ENCODE results near the gene DUXA.
A peak's percentile ranks its signal among the peaks of the same experiment; 100 is the strongest.
"Not testable (repeated sequence)": the region's sequence is repeated elsewhere in the genome, so short reads cannot be mapped to it uniquely, and the experiment has no call there.

Gene DUXA

DNA sequence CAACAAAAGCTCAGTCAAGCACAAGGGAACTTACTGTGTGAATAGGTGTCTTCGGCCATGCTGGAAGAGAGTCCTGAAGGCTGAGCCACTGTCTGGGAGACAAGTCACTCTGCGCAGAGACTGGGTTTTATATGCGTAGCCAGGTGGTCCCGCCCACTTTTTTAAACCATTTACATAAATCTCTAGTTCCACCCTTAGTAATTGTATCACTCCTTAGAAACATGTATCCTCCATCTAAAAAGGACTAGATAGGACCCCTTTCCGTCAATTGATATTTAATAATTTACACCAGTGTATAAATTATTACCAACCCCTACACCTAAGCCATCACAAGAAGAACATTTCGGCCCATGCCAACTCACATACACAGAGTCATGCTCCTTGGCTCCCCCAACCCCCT, at the start of gene DUXA:
TSS of gene DUXA (minus strand) at position 101 of the 400 bp plus-strand sequence. CDS start at position 59, 42 bp downstream.
- Histone ChIP-seq H3K9ac (ENCODE audit: low read length in 5 of 5) (no peak within 1 kb of the TSS), H3K4me1 (ENCODE audit: control insufficient read depth in 5 of 5, insufficient read depth in 5 of 5, low read length in 5 of 5) (peaks cover 0 to 10% (median 6%) of the 10 kb centered on the region in 5 donors), H3K27ac (ENCODE audit: low read depth, low read length) (no peak within 1 kb of the TSS), H3K9me3 (ENCODE audit: control insufficient read depth in 5 of 5, low read length in 5 of 5) (no peaks in the 10 kb centered on the region), H3K4me3 (ENCODE audit: low read depth in 1 of 5, low read length in 5 of 5) (no peak within 1 kb of the TSS), H3K27me3 (ENCODE audit: control insufficient read depth in 5 of 5, insufficient read depth in 4 of 5, low read length in 5 of 5) (no peaks in the 10 kb centered on the region), H3K36me3 (ENCODE audit: control insufficient read depth in 5 of 5, insufficient read depth in 5 of 5, low read length in 5 of 5) (no peaks in the 10 kb centered on the region)

DNA sequence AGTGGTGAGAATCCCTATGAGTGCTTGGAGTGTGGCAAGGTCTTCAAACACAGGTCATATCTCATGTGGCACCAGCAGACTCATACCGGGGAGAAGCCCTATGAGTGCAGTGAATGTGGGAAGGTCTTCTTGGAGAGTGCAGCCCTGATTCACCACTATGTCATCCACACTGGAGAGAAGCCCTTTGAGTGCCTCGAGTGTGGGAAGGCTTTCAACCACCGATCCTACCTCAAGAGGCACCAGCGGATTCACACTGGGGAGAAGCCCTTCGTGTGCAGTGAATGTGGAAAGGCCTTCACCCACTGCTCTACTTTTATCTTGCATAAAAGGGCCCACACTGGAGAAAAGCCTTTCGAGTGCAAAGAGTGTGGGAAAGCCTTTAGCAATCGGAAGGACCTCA, 44.8 kb upstream of the DUXA start:
- H3K27me3 ChIP-seq (ENCODE audit: control insufficient read depth in 5 of 5, insufficient read depth in 4 of 5, low read length in 5 of 5), result no peaks in the 10 kb centered on the region
- peaks cover 0 to 4% (median 0%) of the 10 kb centered on the region in 5 donors for H3K9me3 ChIP-seq (ENCODE audit: control insufficient read depth in 5 of 5, low read length in 5 of 5)
- no peaks in the 10 kb centered on the region for H3K4me1 ChIP-seq (ENCODE audit: control insufficient read depth in 5 of 5, insufficient read depth in 5 of 5, low read length in 5 of 5)
- H3K9ac ChIP-seq (ENCODE audit: low read length in 5 of 5), result no peak overlapping the region
- H3K27ac ChIP-seq (ENCODE audit: low read depth, low read length), result no peak overlapping the region
- H3K36me3 ChIP-seq (ENCODE audit: control insufficient read depth in 5 of 5, insufficient read depth in 5 of 5, low read length in 5 of 5), result peaks cover 34 to 67% (median 48%) of the 10 kb centered on the region in 5 donors
- no peak overlapping the region for H3K4me3 ChIP-seq (ENCODE audit: low read depth in 1 of 5, low read length in 5 of 5)

DNA sequence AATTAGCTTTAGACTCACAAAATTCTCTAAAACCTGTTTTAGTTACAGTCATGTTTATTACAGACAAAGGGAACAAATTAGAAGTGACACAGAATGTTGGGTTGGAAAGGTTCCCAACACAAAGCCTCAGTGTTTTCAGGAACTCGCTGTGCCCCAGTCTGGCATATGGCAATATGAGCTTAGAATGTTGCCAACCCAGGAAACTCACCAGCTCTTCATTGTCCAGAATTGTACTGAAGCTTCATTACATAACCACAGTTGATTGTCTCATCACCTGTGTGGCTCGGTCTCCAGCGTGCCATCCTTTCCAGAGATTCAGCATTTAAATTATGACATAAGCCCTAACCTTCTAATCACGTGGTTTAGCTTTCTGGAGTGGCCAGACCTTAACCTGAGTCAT, 43.1 kb upstream of the DUXA start:
- peaks cover 0 to 4% (median 0%) of the 10 kb centered on the region in 5 donors for H3K9me3 ChIP-seq (ENCODE audit: control insufficient read depth in 5 of 5, low read length in 5 of 5)
- no peak overlapping the region for H3K9ac ChIP-seq (ENCODE audit: low read length in 5 of 5)
- H3K27ac ChIP-seq (ENCODE audit: low read depth, low read length), result no peak overlapping the region
- no peaks in the 10 kb centered on the region for H3K4me1 ChIP-seq (ENCODE audit: control insufficient read depth in 5 of 5, insufficient read depth in 5 of 5, low read length in 5 of 5)
- H3K27me3 ChIP-seq (ENCODE audit: control insufficient read depth in 5 of 5, insufficient read depth in 4 of 5, low read length in 5 of 5), result no peaks in the 10 kb centered on the region
- no peak overlapping the region for H3K4me3 ChIP-seq (ENCODE audit: low read depth in 1 of 5, low read length in 5 of 5)
- peaks cover 33 to 79% (median 56%) of the 10 kb centered on the region in 5 donors for H3K36me3 ChIP-seq (ENCODE audit: control insufficient read depth in 5 of 5, insufficient read depth in 5 of 5, low read length in 5 of 5)

DNA sequence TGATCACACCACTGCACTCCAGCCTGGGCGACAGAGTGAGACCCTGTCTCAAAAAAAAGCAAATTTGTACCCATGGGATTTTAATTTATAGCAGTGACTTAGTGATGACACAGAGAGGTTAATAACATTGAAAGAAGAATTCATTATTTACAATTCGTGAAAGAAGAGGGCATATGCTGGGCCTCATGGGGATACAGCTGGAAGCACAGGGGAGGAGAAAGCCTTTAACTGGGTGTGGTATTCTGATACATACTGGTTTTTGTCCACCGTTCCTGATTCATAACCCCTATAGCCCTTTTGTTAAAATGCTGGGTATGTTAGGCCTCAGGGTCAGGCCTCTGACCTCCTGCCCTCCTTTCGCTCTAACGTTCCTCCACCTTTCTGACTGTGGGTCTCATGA, 34.9 kb upstream of the DUXA start:
- peaks cover 0 to 6% (median 2%) of the 10 kb centered on the region in 5 donors for H3K4me1 ChIP-seq (ENCODE audit: control insufficient read depth in 5 of 5, insufficient read depth in 5 of 5, low read length in 5 of 5)
- no peaks in the 10 kb centered on the region for H3K9me3 ChIP-seq (ENCODE audit: control insufficient read depth in 5 of 5, low read length in 5 of 5)
- H3K36me3 ChIP-seq (ENCODE audit: control insufficient read depth in 5 of 5, insufficient read depth in 5 of 5, low read length in 5 of 5), result peaks cover 4 to 71% (median 34%) of the 10 kb centered on the region in 5 donors
- no peak overlapping the region for H3K27ac ChIP-seq (ENCODE audit: low read depth, low read length)
- no peaks in the 10 kb centered on the region for H3K27me3 ChIP-seq (ENCODE audit: control insufficient read depth in 5 of 5, insufficient read depth in 4 of 5, low read length in 5 of 5)
- H3K4me3 ChIP-seq (ENCODE audit: low read depth in 1 of 5, low read length in 5 of 5), result no peak overlapping the region
- no peak overlapping the region for H3K9ac ChIP-seq (ENCODE audit: low read length in 5 of 5)

DNA sequence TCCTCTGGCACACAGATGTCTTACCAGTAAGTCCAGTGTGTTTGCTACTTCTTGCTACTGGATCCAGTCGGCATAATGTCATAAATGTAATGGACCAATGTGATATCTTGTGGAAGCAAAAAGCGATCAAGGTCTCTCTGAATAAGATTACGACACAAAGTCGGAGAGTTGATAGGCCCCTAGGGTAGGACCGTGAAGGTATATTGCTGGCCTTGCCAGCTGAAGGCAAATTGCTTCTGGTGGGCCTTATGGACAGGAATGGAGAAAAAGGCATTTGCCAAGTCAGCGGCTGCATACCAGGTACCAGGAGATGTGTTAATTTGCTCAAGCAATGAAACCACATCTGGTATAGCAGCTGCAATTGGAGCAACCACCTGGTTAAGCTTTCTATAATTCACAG, 30.6 kb upstream of the DUXA start:
- Histone ChIP-seq H3K36me3 (ENCODE audit: control insufficient read depth in 5 of 5, insufficient read depth in 5 of 5, low read length in 5 of 5) (peaks cover 10 to 83% (median 56%) of the 10 kb centered on the region in 5 donors), H3K4me1 (ENCODE audit: control insufficient read depth in 5 of 5, insufficient read depth in 5 of 5, low read length in 5 of 5) (peaks cover 2 to 12% (median 10%) of the 10 kb centered on the region in 5 donors)
- H3K9ac ChIP-seq (ENCODE audit: low read length in 5 of 5); H3K9me3 ChIP-seq (ENCODE audit: control insufficient read depth in 5 of 5, low read length in 5 of 5); H3K27ac ChIP-seq (ENCODE audit: low read depth, low read length); H3K4me3 ChIP-seq (ENCODE audit: low read depth in 1 of 5, low read length in 5 of 5); H3K27me3 ChIP-seq (ENCODE audit: control insufficient read depth in 5 of 5, insufficient read depth in 4 of 5, low read length in 5 of 5): not testable (repeated sequence)

DNA sequence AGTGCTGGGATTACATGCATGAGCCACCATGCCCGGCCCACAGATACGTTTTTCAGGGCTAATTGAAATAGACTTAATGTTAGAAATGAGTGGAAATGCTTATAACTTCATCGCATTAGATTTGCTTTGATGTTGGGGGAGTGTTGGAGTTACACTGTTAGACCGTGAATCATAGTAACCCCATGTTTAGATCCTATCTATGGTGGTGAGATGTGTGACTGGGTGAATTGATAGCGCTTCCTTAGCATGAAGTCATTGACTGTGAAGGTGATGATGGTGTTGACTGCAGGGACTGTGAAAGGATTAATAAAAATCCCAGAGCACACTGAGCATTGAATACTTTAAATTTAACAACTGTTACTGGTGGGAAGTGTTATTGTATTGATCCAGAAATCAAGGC, 25.7 kb upstream of the DUXA start:
- Histone ChIP-seq H3K27ac (ENCODE audit: low read depth, low read length) (no peak overlapping the region), H3K36me3 (ENCODE audit: control insufficient read depth in 5 of 5, insufficient read depth in 5 of 5, low read length in 5 of 5) (peaks cover 10 to 47% (median 45%) of the 10 kb centered on the region in 5 donors), H3K4me1 (ENCODE audit: control insufficient read depth in 5 of 5, insufficient read depth in 5 of 5, low read length in 5 of 5) (peaks cover 4 to 30% (median 29%) of the 10 kb centered on the region in 5 donors), H3K27me3 (ENCODE audit: control insufficient read depth in 5 of 5, insufficient read depth in 4 of 5, low read length in 5 of 5) (no peaks in the 10 kb centered on the region), H3K9me3 (ENCODE audit: control insufficient read depth in 5 of 5, low read length in 5 of 5) (no peaks in the 10 kb centered on the region), H3K4me3 (ENCODE audit: low read depth in 1 of 5, low read length in 5 of 5) (peak overlapping the region; percentile 89 to 98 (median 96)), H3K9ac (ENCODE audit: low read length in 5 of 5) (peak overlapping the region in 3 of 5 donors; percentile 39 to 98 (median 94))

DNA sequence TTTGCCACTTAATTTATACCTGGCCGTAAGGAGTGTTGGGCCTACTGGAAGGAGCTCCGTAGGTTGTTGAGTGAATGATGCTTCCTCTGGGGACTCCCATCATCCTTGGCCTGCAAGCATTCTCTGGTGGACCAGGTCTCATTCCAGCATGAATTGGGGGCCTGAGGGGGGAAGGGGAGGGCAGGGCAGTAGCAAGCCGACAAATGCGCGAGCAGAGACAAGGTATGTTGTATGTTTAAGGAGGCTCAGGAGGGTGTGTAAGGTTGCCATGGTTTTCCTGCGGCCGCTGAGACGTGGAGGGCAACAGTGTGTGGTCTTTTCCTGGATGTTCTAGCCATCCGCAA, 24.8 kb upstream of the DUXA start:
- peak overlapping the region; percentile 89 to 98 (median 96) for H3K4me3 ChIP-seq (ENCODE audit: low read depth in 1 of 5, low read length in 5 of 5)
- peaks cover 10 to 38% (median 38%) of the 10 kb centered on the region in 5 donors for H3K36me3 ChIP-seq (ENCODE audit: control insufficient read depth in 5 of 5, insufficient read depth in 5 of 5, low read length in 5 of 5)
- no peaks in the 10 kb centered on the region for H3K27me3 ChIP-seq (ENCODE audit: control insufficient read depth in 5 of 5, insufficient read depth in 4 of 5, low read length in 5 of 5)
- peak overlapping the region; percentile 75 for H3K27ac ChIP-seq (ENCODE audit: low read depth, low read length)
- peak overlapping the region; percentile 3 to 99 (median 94) for H3K9ac ChIP-seq (ENCODE audit: low read length in 5 of 5)
- H3K4me1 ChIP-seq (ENCODE audit: control insufficient read depth in 5 of 5, insufficient read depth in 5 of 5, low read length in 5 of 5), result peaks cover 4 to 30% (median 29%) of the 10 kb centered on the region in 5 donors
- H3K9me3 ChIP-seq (ENCODE audit: control insufficient read depth in 5 of 5, low read length in 5 of 5), result peaks cover 0 to 3% (median 0%) of the 10 kb centered on the region in 5 donors

DNA sequence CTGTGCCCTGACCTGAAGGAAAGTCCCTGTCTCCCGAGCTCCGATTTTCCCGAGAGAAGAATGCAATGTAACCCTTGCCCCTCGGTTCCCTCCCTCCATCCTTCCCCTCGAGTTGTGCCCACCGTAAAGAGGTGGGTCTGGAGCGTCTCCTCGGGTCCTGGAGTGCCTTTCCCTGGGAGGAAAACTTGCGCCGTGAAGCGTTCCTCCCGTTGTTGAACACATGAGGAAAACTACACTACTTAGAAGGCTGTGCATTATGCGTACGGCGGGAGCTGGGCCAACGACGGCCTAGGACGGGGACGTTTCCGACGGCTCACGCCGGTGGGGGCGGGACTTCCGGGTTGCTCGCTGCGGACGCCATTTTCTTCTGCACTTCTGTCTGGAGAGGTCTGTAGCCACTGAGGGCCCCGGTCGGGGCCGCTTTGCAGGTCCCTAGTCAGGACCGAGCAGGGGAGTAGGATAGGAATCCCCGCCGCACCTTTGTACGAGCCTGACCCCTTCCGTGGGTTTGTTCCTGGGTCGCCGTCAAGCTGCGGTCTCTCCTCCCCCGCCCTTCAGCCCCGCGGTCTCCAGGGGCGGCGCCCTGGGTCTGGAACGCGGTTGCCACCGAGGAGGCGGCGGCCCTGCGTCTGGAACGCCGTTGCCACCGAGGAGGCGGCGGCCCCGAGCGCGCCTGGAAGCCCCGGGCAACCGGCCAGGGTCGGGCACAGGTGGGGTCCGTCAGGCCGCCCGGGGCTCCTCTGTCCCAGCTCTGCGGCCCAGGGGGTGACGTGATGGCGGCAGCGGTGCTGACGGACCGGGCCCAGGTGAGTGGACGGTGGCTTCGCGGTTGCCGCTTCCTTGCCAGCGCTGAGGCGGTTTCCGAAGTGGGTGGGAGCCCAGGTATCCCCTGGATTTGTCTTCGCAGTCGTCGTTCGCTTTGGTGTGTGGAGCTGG, 24.1 kb upstream of the DUXA start, which contains the start of gene ZNF264:
TSS of gene ZNF264 (plus strand) at position 360 of the 936 bp plus-strand sequence. CDS start at position 774, 414 bp downstream.
- peak within 1 kb of the TSS; percentile 75 for H3K27ac ChIP-seq (ENCODE audit: low read depth, low read length)
- peaks cover 0 to 5% (median 0%) of the 10 kb centered on the region in 5 donors for H3K9me3 ChIP-seq (ENCODE audit: control insufficient read depth in 5 of 5, low read length in 5 of 5)
- no peaks in the 10 kb centered on the region for H3K27me3 ChIP-seq (ENCODE audit: control insufficient read depth in 5 of 5, insufficient read depth in 4 of 5, low read length in 5 of 5)
- peak within 1 kb of the TSS; percentile 90 to 99 (median 94) for H3K9ac ChIP-seq (ENCODE audit: low read length in 5 of 5)
- peaks cover 4 to 30% (median 29%) of the 10 kb centered on the region in 5 donors for H3K4me1 ChIP-seq (ENCODE audit: control insufficient read depth in 5 of 5, insufficient read depth in 5 of 5, low read length in 5 of 5)
- H3K4me3 ChIP-seq (ENCODE audit: low read depth in 1 of 5, low read length in 5 of 5), result peak within 1 kb of the TSS; percentile 89 to 98 (median 96)
- peaks cover 10 to 31% (median 31%) of the 10 kb centered on the region in 5 donors for H3K36me3 ChIP-seq (ENCODE audit: control insufficient read depth in 5 of 5, insufficient read depth in 5 of 5, low read length in 5 of 5)

DNA sequence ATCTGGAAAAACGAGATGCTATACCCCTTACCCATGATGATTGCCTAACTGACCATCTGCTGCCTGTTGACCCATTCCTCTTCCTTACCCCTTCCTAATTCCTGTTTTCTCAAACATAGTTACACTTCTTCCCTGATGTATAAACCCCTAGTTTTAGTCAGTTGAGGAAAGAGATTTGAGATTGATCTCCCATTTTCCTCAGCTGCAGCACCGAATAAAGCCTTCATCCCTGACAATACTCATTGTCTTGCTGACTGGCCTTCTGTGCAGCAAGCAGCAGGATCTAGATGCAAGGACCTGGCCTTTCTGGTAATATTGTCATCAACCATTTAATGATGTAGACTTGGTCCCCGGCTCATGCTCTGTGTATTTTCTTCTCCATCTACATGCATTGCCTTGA, 23.0 kb upstream of the DUXA start:
- no peak overlapping the region for H3K9ac ChIP-seq (ENCODE audit: low read length in 5 of 5)
- peaks cover 7 to 20% (median 20%) of the 10 kb centered on the region in 5 donors for H3K36me3 ChIP-seq (ENCODE audit: control insufficient read depth in 5 of 5, insufficient read depth in 5 of 5, low read length in 5 of 5)
- peaks cover 0 to 5% (median 0%) of the 10 kb centered on the region in 5 donors for H3K9me3 ChIP-seq (ENCODE audit: control insufficient read depth in 5 of 5, low read length in 5 of 5)
- no peak overlapping the region for H3K27ac ChIP-seq (ENCODE audit: low read depth, low read length)
- H3K27me3 ChIP-seq (ENCODE audit: control insufficient read depth in 5 of 5, insufficient read depth in 4 of 5, low read length in 5 of 5), result no peaks in the 10 kb centered on the region
- H3K4me3 ChIP-seq (ENCODE audit: low read depth in 1 of 5, low read length in 5 of 5), result peak overlapping the region in 3 of 5 donors; percentile 90 to 98 (median 96)
- peaks cover 4 to 30% (median 29%) of the 10 kb centered on the region in 5 donors for H3K4me1 ChIP-seq (ENCODE audit: control insufficient read depth in 5 of 5, insufficient read depth in 5 of 5, low read length in 5 of 5)

DNA sequence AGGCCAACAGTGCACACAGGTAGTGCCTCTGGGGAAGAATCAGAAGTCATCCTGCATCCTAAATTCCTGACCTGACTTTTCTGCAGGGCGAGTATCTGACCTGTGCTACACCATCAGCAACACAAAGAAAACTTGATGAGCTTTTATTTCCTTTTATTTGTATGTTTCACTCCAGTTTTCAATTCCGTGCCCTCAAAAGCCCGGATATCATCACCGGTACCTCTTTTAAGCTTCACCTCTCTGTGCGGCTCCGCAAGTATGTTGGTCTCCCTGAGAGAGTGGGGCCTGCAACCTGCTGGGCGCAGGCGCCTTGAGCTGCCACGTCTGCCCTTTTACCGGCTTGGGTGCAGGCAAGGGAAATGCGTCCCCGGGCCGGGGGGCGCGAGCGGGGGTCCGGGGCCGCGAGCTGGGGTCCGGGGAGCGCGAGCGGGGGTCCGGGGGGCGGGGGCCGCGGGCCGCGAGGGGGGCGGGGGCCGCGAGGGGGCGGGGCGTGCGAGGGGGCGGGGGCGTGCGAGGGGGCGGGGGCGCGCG, 4.3 kb upstream of the DUXA start:
- H3K4me3 ChIP-seq (ENCODE audit: low read depth in 1 of 5, low read length in 5 of 5), result peak overlapping the region in 4 of 5 donors; percentile 32 to 63 (median 58)
- peaks cover 0 to 15% (median 10%) of the 10 kb centered on the region in 5 donors for H3K4me1 ChIP-seq (ENCODE audit: control insufficient read depth in 5 of 5, insufficient read depth in 5 of 5, low read length in 5 of 5)
- no peaks in the 10 kb centered on the region for H3K27me3 ChIP-seq (ENCODE audit: control insufficient read depth in 5 of 5, insufficient read depth in 4 of 5, low read length in 5 of 5)
- H3K27ac ChIP-seq (ENCODE audit: low read depth, low read length), result no peak overlapping the region
- peak overlapping the region in 1 of 5 donors; percentile 75 for H3K9ac ChIP-seq (ENCODE audit: low read length in 5 of 5)
- H3K36me3 ChIP-seq (ENCODE audit: control insufficient read depth in 5 of 5, insufficient read depth in 5 of 5, low read length in 5 of 5), result no peaks in the 10 kb centered on the region
- H3K9me3 ChIP-seq (ENCODE audit: control insufficient read depth in 5 of 5, low read length in 5 of 5), result no peaks in the 10 kb centered on the region

Measured in subcutaneous abdominal adipose tissue (tissue), 5 donors.